Body of pancreas (tissue), 4 donors: Measurements from ENCODE around the gene AKIRIN2. TPM values are rescaled to one million over a fixed set of nuclear protein-coding genes. Genes with fewer than 3 reads are reported as not detected.
A peak's percentile ranks its signal among the peaks of the same experiment; 100 is the strongest.

Experiments used
- ATAC-seq: fragments of 150-250 bp; one replicate; pipeline ENCODE4 v1.9.1; 2016
- DNase-seq, 4 donors: peaks; one replicate each; pipeline ENCODE4 v3.0.0-alpha.2; 2019
- H3K27ac ChIP-seq, 4 donors: fragments of 200-600 bp; sonication (generic); 1 replicate in 3 of 4; 2 replicates in 1 of 4; pipeline versions ENCODE4 v1.5.1 to v1.6.1; 2016 to 2019; ENCODE audit warnings: mild to moderate bottlenecking in 1 of 4, mixed read lengths in 1 of 4, moderate library complexity in 1 of 4
- H3K27me3 ChIP-seq, 2 donors: fragments of 200-600 bp; sonication (generic); one replicate each; pipeline ENCODE4 v1.6.0; 2016; ENCODE audit warnings: mild to moderate bottlenecking in 1 of 2
- H3K36me3 ChIP-seq, 2 donors: fragments of 200-600 bp; sonication (generic); replicated peaks in 1 of 2; 2 replicates each; pipeline ENCODE4 v1.5.1; 2016; ENCODE audit warnings: low read depth in 2 of 2; ENCODE audit not compliant: insufficient read depth in 1 of 2
- H3K4me1 ChIP-seq: fragments of 200-600 bp; sonication (generic); one replicate; pipeline ENCODE4 v1.6.0; 2016
- H3K4me3 ChIP-seq, 2 donors: fragments of 200-600 bp; sonication (generic); 1 replicate in 1 of 2; 2 replicates in 1 of 2; pipeline ENCODE4 v1.5.1; 2016 to 2019
- H3K9me3 ChIP-seq, 3 donors: fragments of 200-600 bp; sonication (generic); 1 replicate in 2 of 3; 2 replicates in 1 of 3; pipeline ENCODE4 v1.5.1; 2016
- POLR2A ChIP-seq, 3 donors: fragments of 450-650 bp; IDR thresholded peaks; one replicate each; pipeline ENCODE4 v1.6.1; 2016; ENCODE audit warnings: antibody characterized with exemption in 3 of 3, mild to moderate bottlenecking in 2 of 3
- WGBS, 2 donors: methylation state at CpG; one replicate each; pipeline ENCODE4 v1.1.5; 2017; 5-methylcytosine and 5-hydroxymethylcytosine counted together
- intact Hi-C: fragments of 100-400 bp; cut with DNase I; formaldehyde crosslinking; loops from one replicate; pipeline ENCODE4 v1.15.1; 2023
- total RNA-seq, 2 donors: library from RNA; depleted of rRNA; stranded (reverse); fragments of >200 nt; gene quantifications; one replicate each; pipeline ENCODE4 v1.1.0, GENCODE V29; 2016
- TF ChIP-seq, protein P1 (sequence below), 7 experiments: fragments of 450-650 bp in 4 of 7; fragments of 200-600 bp in 3 of 7; sonication (generic) in 3 of 7; IDR thresholded peaks; one replicate each; pipeline ENCODE4 v1.5.1; 2016 to 2019; ENCODE audit warnings: antibody characterized with exemption in 7 of 7

Gene AKIRIN2
- total RNA-seq, 2 donors from 2014 or later = 5.4 to 16.2 TPM

DNA sequence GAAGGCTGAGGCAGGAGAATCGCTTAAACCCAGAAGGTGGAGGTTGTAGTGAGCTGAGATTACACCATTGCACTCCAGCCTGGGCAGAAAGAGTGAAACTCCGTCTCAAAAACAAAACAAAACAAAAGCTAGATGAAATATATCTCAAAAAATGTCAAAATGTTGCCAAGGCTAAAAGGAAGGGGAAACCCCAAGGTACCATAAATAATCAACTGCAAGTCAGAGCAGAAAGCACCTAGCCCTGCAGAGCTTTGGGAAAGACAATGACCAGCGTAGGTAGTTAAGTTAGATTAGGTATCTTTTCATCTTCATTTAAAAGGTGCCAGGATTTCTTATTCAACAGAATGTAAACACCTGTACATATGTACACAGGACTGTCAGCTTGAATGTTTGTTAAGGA lies 33.0 kb downstream of the AKIRIN2 start:
- H3K4me1 ChIP-seq = peaks cover 6% of the 10 kb centered on the region
- H3K9me3 ChIP-seq = no peaks in the 10 kb centered on the region
- H3K4me3 ChIP-seq = no peak overlapping the region
- TF ChIP-seq, protein P1, sequence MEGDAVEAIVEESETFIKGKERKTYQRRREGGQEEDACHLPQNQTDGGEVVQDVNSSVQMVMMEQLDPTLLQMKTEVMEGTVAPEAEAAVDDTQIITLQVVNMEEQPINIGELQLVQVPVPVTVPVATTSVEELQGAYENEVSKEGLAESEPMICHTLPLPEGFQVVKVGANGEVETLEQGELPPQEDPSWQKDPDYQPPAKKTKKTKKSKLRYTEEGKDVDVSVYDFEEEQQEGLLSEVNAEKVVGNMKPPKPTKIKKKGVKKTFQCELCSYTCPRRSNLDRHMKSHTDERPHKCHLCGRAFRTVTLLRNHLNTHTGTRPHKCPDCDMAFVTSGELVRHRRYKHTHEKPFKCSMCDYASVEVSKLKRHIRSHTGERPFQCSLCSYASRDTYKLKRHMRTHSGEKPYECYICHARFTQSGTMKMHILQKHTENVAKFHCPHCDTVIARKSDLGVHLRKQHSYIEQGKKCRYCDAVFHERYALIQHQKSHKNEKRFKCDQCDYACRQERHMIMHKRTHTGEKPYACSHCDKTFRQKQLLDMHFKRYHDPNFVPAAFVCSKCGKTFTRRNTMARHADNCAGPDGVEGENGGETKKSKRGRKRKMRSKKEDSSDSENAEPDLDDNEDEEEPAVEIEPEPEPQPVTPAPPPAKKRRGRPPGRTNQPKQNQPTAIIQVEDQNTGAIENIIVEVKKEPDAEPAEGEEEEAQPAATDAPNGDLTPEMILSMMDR (IDR thresholded peaks at IDR 0.05) = no peak
- no peak for TF ChIP-seq POLR2A (IDR thresholded peaks at IDR 0.05)
- no peak for DNase-seq
- H3K27me3 ChIP-seq = no peaks in the 10 kb centered on the region
- ATAC-seq = no peak
- H3K27ac ChIP-seq = peak overlapping the region in 1 of 4 donors; percentile 23
- 58 to 62% methylated on average over 3 of the region's 3 CpGs for WGBS, 2 donors
- no peaks in the 10 kb centered on the region for H3K36me3 ChIP-seq
- intact Hi-C loops = no loop called here

DNA sequence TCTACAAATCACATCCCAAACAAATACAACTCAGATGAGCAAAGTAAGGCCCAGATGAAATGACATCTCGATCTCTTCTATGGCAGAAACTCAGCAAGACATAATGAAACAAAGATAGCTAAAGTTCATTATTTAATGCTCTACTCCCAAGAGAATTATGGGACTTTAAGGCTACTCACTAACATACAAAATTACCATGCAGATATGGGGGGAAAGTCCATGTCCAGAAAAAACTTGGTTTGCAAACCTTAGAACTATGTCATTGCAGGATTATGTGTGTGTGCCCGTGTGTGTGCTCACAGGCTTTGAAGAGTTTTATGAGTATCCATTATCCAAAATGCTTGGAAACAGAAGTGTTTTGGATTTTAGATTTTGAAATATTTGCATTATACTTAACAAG lies 34.0 kb downstream of the AKIRIN2 start:
- Histone ChIP-seq H3K9me3 (no peaks in the 10 kb centered on the region), H3K27ac (no peak overlapping the region), H3K27me3 (no peaks in the 10 kb centered on the region), H3K4me1 (peaks cover 6% of the 10 kb centered on the region), H3K36me3 (no peaks in the 10 kb centered on the region), H3K4me3 (no peak overlapping the region)
- TF ChIP-seq, protein P1 (IDR thresholded peaks at IDR 0.05) = no peak
- TF ChIP-seq POLR2A (IDR thresholded peaks at IDR 0.05) = no peak
- DNase-seq (no peak), ATAC-seq (no peak)
- intact Hi-C loops = no loop called here
- 91 to 98% methylated on average over 2 of the region's 2 CpGs for WGBS, 2 donors

DNA sequence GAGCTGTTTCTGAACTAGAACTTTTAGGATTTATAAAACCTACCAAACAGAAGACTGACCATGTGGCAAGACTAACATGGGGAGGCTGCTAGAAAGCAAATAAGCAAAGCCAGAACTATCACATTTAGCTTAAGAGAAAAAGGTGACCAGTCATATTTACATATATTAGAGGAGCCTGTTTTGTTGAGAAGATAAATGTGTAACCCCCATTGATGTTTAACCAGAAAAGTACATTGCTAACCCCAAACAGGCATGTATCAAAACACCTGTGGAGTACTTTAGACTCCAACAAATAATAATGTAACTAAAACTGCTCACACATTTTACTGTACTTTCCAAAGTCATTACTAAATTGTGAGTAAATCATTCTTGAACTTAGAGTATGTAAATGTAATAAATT lies 35.0 kb downstream of the AKIRIN2 start:
- Histone ChIP-seq H3K4me3 (no peak overlapping the region), H3K9me3 (no peaks in the 10 kb centered on the region), H3K27ac (no peak overlapping the region), H3K27me3 (no peaks in the 10 kb centered on the region), H3K36me3 (no peaks in the 10 kb centered on the region), H3K4me1 (peaks cover 6% of the 10 kb centered on the region)
- TF ChIP-seq, protein P1 (IDR thresholded peaks at IDR 0.05) = no peak
- TF ChIP-seq POLR2A (IDR thresholded peaks at IDR 0.05) = no peak
- no peak for DNase-seq
- ATAC-seq = no peak
- intact Hi-C loops = no loop called here

DNA sequence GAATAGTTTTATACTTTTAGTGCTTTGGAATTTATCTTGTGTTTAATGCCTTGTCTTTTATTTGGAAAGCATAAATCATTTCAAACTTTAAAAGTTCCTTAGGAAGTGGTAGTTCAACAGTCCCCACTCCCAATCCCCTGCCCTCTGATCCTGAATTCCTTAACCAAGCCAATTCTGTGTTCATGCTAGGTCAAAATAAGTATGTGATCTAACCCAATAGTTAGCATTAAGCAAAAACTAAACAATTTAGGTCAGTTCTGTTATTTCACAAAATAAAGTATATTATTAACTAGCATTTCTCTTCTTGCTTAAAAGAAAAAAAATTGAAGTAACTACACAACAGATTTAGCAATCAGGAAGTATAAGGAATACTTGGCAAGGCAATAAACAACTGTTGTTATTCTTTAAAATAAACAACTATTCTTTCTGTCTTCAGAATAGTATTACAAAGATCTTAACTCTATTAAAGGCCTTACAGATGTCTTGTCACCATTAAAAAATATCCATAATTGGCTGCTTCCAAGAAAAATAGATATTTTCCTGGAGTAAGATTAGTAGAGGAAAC lies 37.0 kb downstream of the AKIRIN2 start:
- intact Hi-C loops = no loop called here

DNA sequence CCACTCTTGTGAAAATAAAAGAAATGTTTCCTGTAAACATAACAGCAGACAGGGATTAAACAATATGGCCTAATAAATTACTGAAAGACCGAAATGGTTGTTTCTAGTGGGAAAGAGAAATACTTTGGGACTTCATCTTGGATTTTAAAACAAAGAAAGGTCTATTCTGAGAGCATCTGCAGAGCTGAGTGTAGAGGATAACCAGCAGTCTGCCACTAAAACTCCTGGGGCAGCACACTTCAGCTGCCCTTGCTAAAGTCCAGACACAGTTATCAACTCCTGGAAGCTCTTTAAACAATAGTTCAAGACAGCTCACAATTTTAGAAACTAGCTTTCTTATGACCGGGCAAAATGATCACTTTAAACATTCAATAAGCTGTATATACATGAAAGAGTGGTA lies 38.6 kb downstream of the AKIRIN2 start:
- H3K4me1 ChIP-seq = no peaks in the 10 kb centered on the region
- no peak overlapping the region for H3K27ac ChIP-seq
- WGBS, 2 donors = 75 to 90% methylated on average over 2 of the region's 2 CpGs
- TF ChIP-seq, protein P1 (IDR thresholded peaks at IDR 0.05) = no peak
- TF ChIP-seq POLR2A (IDR thresholded peaks at IDR 0.05) = no peak
- no peaks in the 10 kb centered on the region for H3K27me3 ChIP-seq
- no peak for DNase-seq
- no peaks in the 10 kb centered on the region for H3K9me3 ChIP-seq
- ATAC-seq = no peak
- intact Hi-C loops = no loop called here
- no peak overlapping the region for H3K4me3 ChIP-seq
- H3K36me3 ChIP-seq = no peaks in the 10 kb centered on the region

More for the DNA sequence above, 37.0 kb downstream of the AKIRIN2 start:
- no peak overlapping the region for H3K4me3 ChIP-seq
- TF ChIP-seq, protein P1 (IDR thresholded peaks at IDR 0.05) = no peak
- no peak for TF ChIP-seq POLR2A (IDR thresholded peaks at IDR 0.05)
- no peak for DNase-seq
- H3K9me3 ChIP-seq = no peaks in the 10 kb centered on the region
- H3K27ac ChIP-seq = no peak overlapping the region
- H3K36me3 ChIP-seq = no peaks in the 10 kb centered on the region
- ATAC-seq = no peak
- H3K4me1 ChIP-seq = no peaks in the 10 kb centered on the region
- H3K27me3 ChIP-seq = no peaks in the 10 kb centered on the region
